ENCODE measurements around the gene ARL6IP1. TPM values are rescaled to one million over a fixed set of nuclear protein-coding genes. Genes with fewer than 3 reads are reported as not detected.
"Not testable (repeated sequence)": the region's sequence is repeated elsewhere in the genome, so short reads cannot be mapped to it uniquely, and the experiment has no call there.

The ARL6IP1 gene
- total RNA-seq, 1 experiment from 2014 or later, result 172 TPM

- CTCF ChIA-PET, result interaction anchor here (0.8 kb wide), 1 partner anchor 18 kb away, joined by 3 read pairs; the partner anchor contains the start of gene ARL6IP1
- DNase-seq (ENCODE audit: low spot score) (no peak), ATAC-seq (no peak)
- POLR2A ChIA-PET, result interaction anchor here (0.6 kb wide), 1 partner anchor 125 kb away, joined by 3 read pairs; no protein-coding TSS in a partner anchor
- Mint-ChIP-seq H3K4me1 (peaks cover 39% of the 10 kb centered on the region), H3K36me3 (peaks cover 60% of the 10 kb centered on the region), H3K4me3 (no peak overlapping the region), H3K27ac (peak overlapping the region; percentile 63; the same call in 1 of the 2 replicates), H3K27me3 (ENCODE audit: low read depth) (no peaks in the 10 kb centered on the region), H3K9me3 (no peaks in the 10 kb centered on the region)
- TF ChIP-seq ZNF281 (CRISPR knock-in tag; IDR thresholded peaks at IDR 0.05) (no peak), STAT6 (CRISPR knock-in tag; conservative IDR thresholded peaks at IDR 0.05; ENCODE audit: low read depth) (no peak)
Measured at GRCh38 chr16:18783430-18784341, 17.7 kb downstream of the ARL6IP1 start.

- TF ChIP-seq EMX1 (CRISPR knock-in tag; IDR thresholded peaks at IDR 0.05) (peak; percentile 47; the same call in 1 of the 2 replicates), MLX (CRISPR knock-in tag; IDR thresholded peaks at IDR 0.05) (no peak)
- Mint-ChIP-seq H3K27ac (peak overlapping the region; percentile 63), H3K4me3 (no peak overlapping the region), H3K4me1 (peaks cover 31% of the 10 kb centered on the region), H3K9me3 (no peaks in the 10 kb centered on the region), H3K36me3 (peaks cover 52% of the 10 kb centered on the region), H3K27me3 (ENCODE audit: low read depth) (no peaks in the 10 kb centered on the region)
- no peak for DNase-seq (ENCODE audit: low spot score)
- ATAC-seq, result no peak
- CTCF ChIA-PET, result no interaction called here
- POLR2A ChIA-PET, result interaction anchor here (0.7 kb wide), 1 partner anchor 219 kb away, joined by 7 read pairs; no protein-coding TSS in a partner anchor
Measured at GRCh38 chr16:18782697-18783429, 18.5 kb downstream of the ARL6IP1 start.

GRCh38 chr16:18781232-18781631 lies 20.1 kb downstream of the ARL6IP1 start:
- DNase-seq (ENCODE audit: low spot score); H3K27ac Mint-ChIP-seq; CTCF ChIA-PET; H3K4me3 Mint-ChIP-seq; H3K9me3 Mint-ChIP-seq; POLR2A ChIA-PET; H3K27me3 Mint-ChIP-seq (ENCODE audit: low read depth); ATAC-seq: not testable (repeated sequence)
- H3K4me1 Mint-ChIP-seq, result peaks cover 19% of the 10 kb centered on the region
- peaks cover 38% of the 10 kb centered on the region for H3K36me3 Mint-ChIP-seq

- H3K4me3 Mint-ChIP-seq; H3K9me3 Mint-ChIP-seq; H3K27me3 Mint-ChIP-seq (ENCODE audit: low read depth); DNase-seq (ENCODE audit: low spot score); CTCF ChIA-PET; POLR2A ChIA-PET; H3K27ac Mint-ChIP-seq: not testable (repeated sequence)
- ATAC-seq, result peak; percentile 49
- Mint-ChIP-seq H3K36me3 (peaks cover 31% of the 10 kb centered on the region), H3K4me1 (peaks cover 12% of the 10 kb centered on the region)
- TF ChIP-seq ERG (CRISPR knock-in tag; IDR thresholded peaks at IDR 0.05) (0 out of 2 replicates have a peak, but pooled peaks have one; percentile 35), AR (CRISPR knock-in tag; IDR thresholded peaks at IDR 0.05) (0 out of 2 replicates have a peak, but pooled peaks have one; percentile 32), NFATC4 (CRISPR knock-in tag; IDR thresholded peaks at IDR 0.05) (peak; percentile 70), ZNF532 (CRISPR knock-in tag; IDR thresholded peaks at IDR 0.05; ENCODE audit: borderline replicate concordance) (peak; percentile 56; the same call in 1 of the 2 replicates)
Measured at GRCh38 chr16:18780460-18781026, 20.8 kb downstream of the ARL6IP1 start.
